Liver (tissue), 9 donors: ENCODE measurements around the gene ZXDC. TPM values are rescaled to one million over a fixed set of nuclear protein-coding genes. Genes with fewer than 3 reads are reported as not detected.

ENCODE experiments used
- DNase-seq: peaks from one replicate; pipeline ENCODE4 v3.0.0-alpha.2; 2017; ENCODE audit warnings: low spot score
- H3K27ac ChIP-seq, 2 donors: one replicate each; pipeline ENCODE4 v1.7.0; 2013; ENCODE audit warnings: inconsistent platforms in 2 of 2, low read length in 2 of 2, control low read depth in 1 of 2, low read depth in 1 of 2, mild to moderate bottlenecking in 1 of 2
- H3K27me3 ChIP-seq, 4 donors: one replicate each; pipeline versions ENCODE4 v1.6.1 to v1.7.0; 2013; ENCODE audit warnings: low read length in 3 of 4, inconsistent platforms in 1 of 4, mild to moderate bottlenecking in 1 of 4, moderate library complexity in 1 of 4; ENCODE audit not compliant: control insufficient read depth in 4 of 4, insufficient read depth in 4 of 4
- H3K36me3 ChIP-seq, 4 donors: one replicate each; pipeline versions ENCODE4 v1.6.1 to v1.7.0; 2013; ENCODE audit warnings: low read length in 3 of 4, mild to moderate bottlenecking in 3 of 4, low read depth in 1 of 4, moderate library complexity in 1 of 4; ENCODE audit not compliant: control insufficient read depth in 4 of 4, insufficient read depth in 3 of 4
- H3K4me1 ChIP-seq, 4 donors: one replicate each; pipeline versions ENCODE4 v1.6.1 to v1.7.0; 2013; ENCODE audit warnings: low read length in 3 of 4, mild to moderate bottlenecking in 3 of 4, moderate library complexity in 1 of 4; ENCODE audit not compliant: control insufficient read depth in 4 of 4, insufficient read depth in 4 of 4
- H3K4me3 ChIP-seq, 3 donors: one replicate each; pipeline versions ENCODE4 v1.6.1 to v1.7.0; 2013; ENCODE audit warnings: low read length in 3 of 3, control low read depth in 1 of 3, low read depth in 1 of 3, mild to moderate bottlenecking in 1 of 3
- H3K9ac ChIP-seq, 2 donors: one replicate each; pipeline ENCODE4 v1.7.0; 2013; ENCODE audit warnings: low read length in 2 of 2, mild to moderate bottlenecking in 2 of 2, moderate library complexity in 2 of 2, control low read depth in 1 of 2, low read depth in 1 of 2
- H3K9me3 ChIP-seq, 4 donors: one replicate each; pipeline versions ENCODE4 v1.6.1 to v1.7.0; 2013; ENCODE audit warnings: low read length in 3 of 4; ENCODE audit not compliant: control insufficient read depth in 4 of 4
- CTCF ChIP-seq: fragments of 150-350 bp; IDR thresholded peaks from 2 replicates; pipeline ENCODE4 v1.5.1; 2017; ENCODE audit warnings: improper control_type of control experiment, low read depth, low read length; ENCODE audit not compliant: missing input control
- EGR1 ChIP-seq, 2 donors: IDR thresholded peaks; 2 replicates each; pipeline ENCODE4 v1.6.1; 2016 to 2018; ENCODE audit warnings: antibody characterized with exemption in 2 of 2, low read depth in 2 of 2
- FOXA1 ChIP-seq: IDR thresholded peaks from 2 replicates; pipeline ENCODE4 v1.6.1; 2016; ENCODE audit warnings: antibody characterized with exemption
- FOXA2 ChIP-seq: IDR thresholded peaks from 2 replicates; pipeline ENCODE4 v1.6.1; 2016; ENCODE audit warnings: antibody characterized with exemption
- GABPA ChIP-seq, 2 donors: IDR thresholded peaks in 1 of 2; conservative IDR thresholded peaks in 1 of 2; 2 replicates each; pipeline ENCODE4 v1.6.1; 2016; ENCODE audit warnings: antibody characterized with exemption in 2 of 2, mild to moderate bottlenecking in 1 of 2, moderate library complexity in 1 of 2
- HNF4A ChIP-seq, 2 donors: conservative IDR thresholded peaks; 2 replicates each; pipeline ENCODE4 v1.6.1; 2016; ENCODE audit warnings: antibody characterized with exemption in 2 of 2, mild to moderate bottlenecking in 2 of 2
- HNF4G ChIP-seq: IDR thresholded peaks from 2 replicates; pipeline ENCODE4 v1.6.1; 2016; ENCODE audit warnings: antibody characterized with exemption
- JUND ChIP-seq, 2 donors: IDR thresholded peaks; 2 replicates each; pipeline ENCODE4 v1.6.1; 2016; ENCODE audit warnings: antibody characterized with exemption in 2 of 2
- MAX ChIP-seq: IDR thresholded peaks from 2 replicates; pipeline ENCODE4 v1.6.1; 2016; ENCODE audit warnings: antibody characterized with exemption
- NR2F2 ChIP-seq: IDR thresholded peaks from 2 replicates; pipeline ENCODE4 v1.6.1; 2016; ENCODE audit warnings: antibody characterized with exemption
- RAD21 ChIP-seq, 2 donors: IDR thresholded peaks; 2 replicates each; pipeline ENCODE4 v1.6.1; 2016; ENCODE audit warnings: antibody characterized with exemption in 2 of 2, mild to moderate bottlenecking in 2 of 2
- REST ChIP-seq: IDR thresholded peaks from 2 replicates; pipeline ENCODE4 v1.6.1; 2016; ENCODE audit warnings: antibody characterized with exemption, mild to moderate bottlenecking
- RXRA ChIP-seq, 2 donors: IDR thresholded peaks; 2 replicates each; pipeline ENCODE4 v1.6.1; 2017 to 2018; ENCODE audit warnings: antibody characterized with exemption in 2 of 2, mild to moderate bottlenecking in 1 of 2
- SP1 ChIP-seq: IDR thresholded peaks from 2 replicates; pipeline ENCODE4 v1.6.1; 2018; ENCODE audit warnings: antibody characterized with exemption, mild to moderate bottlenecking
- TAF1 ChIP-seq: conservative IDR thresholded peaks from 2 replicates; pipeline ENCODE4 v1.6.1; 2016; ENCODE audit warnings: antibody characterized with exemption, mild to moderate bottlenecking
- YY1 ChIP-seq: IDR thresholded peaks from 2 replicates; pipeline ENCODE4 v1.6.1; 2016; ENCODE audit warnings: antibody characterized with exemption, mild to moderate bottlenecking
- WGBS: extraction: QIAGEN DNeasy Blood & Tissue Kit; methylation state at CpG from one replicate; pipeline ENCODE4 v1.1.7; 2013; 5-methylcytosine and 5-hydroxymethylcytosine counted together
- polyA plus RNA-seq, 2 donors: library from polyadenylated mRNA; stranded (reverse) in 1 of 2; unstranded in 1 of 2; fragments of 200-250 nt in 1 of 2; fragments of >200 nt in 1 of 2; fragmentation: Nextera tagmentation in 1 of 2; extraction: Ambion mirVana in 1 of 2; gene quantifications; one replicate each; pipeline versions ENCODE4 v1.2.1 to v1.2.3, GENCODE V29; 2013 to 2015
- total RNA-seq, 2 donors: library from RNA; depleted of rRNA; stranded (reverse); fragments of >200 nt; gene quantifications; one replicate each; pipeline ENCODE4 v1.2.3, GENCODE V29; 2014
- TF ChIP-seq, protein P1 (sequence below): IDR thresholded peaks from 2 replicates; pipeline ENCODE4 v1.6.1; 2016; ENCODE audit warnings: antibody characterized with exemption
- TF ChIP-seq, protein P2 (sequence below): IDR thresholded peaks from 2 replicates; pipeline ENCODE4 v1.6.1; 2016; ENCODE audit warnings: antibody characterized with exemption
- donor health status: healthy.
- donor health status: healthy.
- donor health status: healthy.
- donor health status: healthy.
- donor health status: healthy.

Gene ZXDC
- total and polyA plus RNA-seq, 4 donors = 7.0 to 42.3 (median 13.9) TPM

GRCh38 chr3:126433105-126433430 lies 42.6 kb downstream of the ZXDC start:
- DNase-seq = no peak
- Histone ChIP-seq H3K27ac (no peak overlapping the region), H3K9ac (no peak overlapping the region), H3K27me3 (no peaks in the 10 kb centered on the region), H3K4me1 (peaks cover 3 to 16% (median 6%) of the 10 kb centered on the region in 4 donors), H3K4me3 (no peak overlapping the region), H3K9me3 (peaks cover 0 to 2% (median 0%) of the 10 kb centered on the region in 4 donors), H3K36me3 (peaks cover 1 to 25% (median 13%) of the 10 kb centered on the region in 4 donors)
- 96% methylated on average over 6 of the region's 6 CpGs for WGBS
- TF ChIP-seq, protein P1, sequence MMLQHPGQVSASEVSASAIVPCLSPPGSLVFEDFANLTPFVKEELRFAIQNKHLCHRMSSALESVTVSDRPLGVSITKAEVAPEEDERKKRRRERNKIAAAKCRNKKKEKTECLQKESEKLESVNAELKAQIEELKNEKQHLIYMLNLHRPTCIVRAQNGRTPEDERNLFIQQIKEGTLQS = no peak
- TF ChIP-seq GABPA (IDR thresholded peaks at IDR 0.05 in 1 of 2, conservative IDR thresholded peaks at IDR 0.05 in 1 of 2) (no peak), HNF4G (no peak), FOXA2 (no peak), NR2F2 (no peak), HNF4A (conservative IDR thresholded peaks at IDR 0.05) (no peak), MAX (no peak), CTCF (no peak), REST (no peak), TAF1 (no peak), SP1 (no peak), EGR1 (IDR thresholded peaks at IDR 0.05; ENCODE audit: low read depth in 2 of 2) (no peak), RXRA (IDR thresholded peaks at IDR 0.05) (no peak), YY1 (no peak), RAD21 (IDR thresholded peaks at IDR 0.05) (no peak), FOXA1 (no peak), JUND (IDR thresholded peaks at IDR 0.05) (no peak)
- TF ChIP-seq, protein P2, sequence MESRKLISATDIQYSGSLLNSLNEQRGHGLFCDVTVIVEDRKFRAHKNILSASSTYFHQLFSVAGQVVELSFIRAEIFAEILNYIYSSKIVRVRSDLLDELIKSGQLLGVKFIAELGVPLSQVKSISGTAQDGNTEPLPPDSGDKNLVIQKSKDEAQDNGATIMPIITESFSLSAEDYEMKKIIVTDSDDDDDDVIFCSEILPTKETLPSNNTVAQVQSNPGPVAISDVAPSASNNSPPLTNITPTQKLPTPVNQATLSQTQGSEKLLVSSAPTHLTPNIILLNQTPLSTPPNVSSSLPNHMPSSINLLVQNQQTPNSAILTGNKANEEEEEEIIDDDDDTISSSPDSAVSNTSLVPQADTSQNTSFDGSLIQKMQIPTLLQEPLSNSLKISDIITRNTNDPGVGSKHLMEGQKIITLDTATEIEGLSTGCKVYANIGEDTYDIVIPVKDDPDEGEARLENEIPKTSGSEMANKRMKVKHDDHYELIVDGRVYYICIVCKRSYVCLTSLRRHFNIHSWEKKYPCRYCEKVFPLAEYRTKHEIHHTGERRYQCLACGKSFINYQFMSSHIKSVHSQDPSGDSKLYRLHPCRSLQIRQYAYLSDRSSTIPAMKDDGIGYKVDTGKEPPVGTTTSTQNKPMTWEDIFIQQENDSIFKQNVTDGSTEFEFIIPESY = no peak
